GM19467 (cell line): ENCODE results near the gene BLACAT1.

ENCODE experiments used
- ATAC-seq: cut with Tn5 transposase; IDR thresholded peaks from one replicate; pipeline ENCODE4 v1.9.1; 2021; ENCODE audit warnings: mild to moderate bottlenecking, moderate library complexity; ENCODE audit not compliant: unreplicated experiment

BLACAT1 gene

DNA sequence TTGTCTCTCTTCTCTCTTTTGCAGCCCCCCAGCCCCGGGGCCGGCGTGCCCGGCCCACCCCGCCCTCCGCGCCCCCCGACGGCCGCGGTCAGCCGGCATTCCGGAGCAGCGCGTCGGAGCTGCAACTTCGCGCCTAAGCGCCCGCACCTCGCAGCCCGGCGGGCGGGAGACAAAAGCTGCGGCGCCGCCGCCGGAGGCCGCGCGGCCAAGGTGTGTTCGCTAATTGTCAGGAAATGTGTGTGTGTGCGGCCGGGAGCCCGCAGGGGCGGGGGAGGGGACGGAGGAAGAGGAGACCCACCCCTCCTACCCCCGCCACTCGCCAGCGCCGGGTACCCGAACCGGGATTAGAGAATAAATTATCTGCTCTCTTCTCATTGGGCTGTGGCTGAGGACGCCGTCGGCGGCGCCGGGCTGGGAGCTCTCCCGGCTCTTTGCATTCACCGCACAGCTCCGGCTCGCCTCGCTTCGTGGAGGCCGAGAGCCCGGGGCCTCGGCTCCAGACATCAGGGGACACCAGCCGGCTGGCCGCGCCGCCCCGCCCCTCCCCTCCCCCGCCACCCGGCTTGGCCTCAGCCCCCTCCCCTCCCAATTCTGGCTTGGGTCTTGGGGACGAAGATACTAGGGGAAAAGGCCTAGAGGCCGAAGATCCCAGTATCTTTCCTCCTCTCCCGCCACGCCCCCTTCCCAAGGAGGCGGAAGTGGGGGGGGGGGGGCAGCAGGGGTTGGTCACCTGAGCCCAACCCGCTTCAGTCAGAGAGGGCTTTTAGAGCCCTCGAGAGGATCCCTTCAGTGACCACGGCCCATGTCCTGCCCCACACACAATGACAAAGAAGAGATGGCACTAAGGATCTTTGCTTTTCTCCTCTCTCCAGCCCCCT is 1.3 kb upstream of the BLACAT1 start:
- no peak for ATAC-seq

DNA sequence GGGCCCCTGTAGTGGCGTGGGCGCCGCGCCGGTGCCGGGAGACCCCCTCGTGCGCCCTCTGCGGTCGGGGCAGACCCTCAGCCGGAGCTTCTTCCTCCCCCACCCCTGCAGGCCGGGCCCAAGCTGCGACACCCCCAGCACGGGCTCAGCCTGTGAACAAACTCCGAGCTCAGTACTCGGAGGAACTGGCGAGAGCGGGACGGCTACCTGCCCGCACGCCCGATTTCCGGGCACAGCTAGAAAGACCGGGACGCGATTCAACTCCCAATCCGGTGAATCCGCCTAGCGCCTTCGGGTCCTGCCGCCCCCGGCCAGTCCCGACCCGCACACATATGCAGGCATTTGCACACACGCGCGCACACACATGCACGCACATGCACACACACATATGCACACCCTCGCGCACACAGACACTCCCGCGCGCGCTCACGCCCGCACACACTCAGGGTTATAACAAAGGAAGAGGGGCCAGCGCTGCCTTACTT is 580 bp upstream of the BLACAT1 start:
- ATAC-seq = no peak

DNA sequence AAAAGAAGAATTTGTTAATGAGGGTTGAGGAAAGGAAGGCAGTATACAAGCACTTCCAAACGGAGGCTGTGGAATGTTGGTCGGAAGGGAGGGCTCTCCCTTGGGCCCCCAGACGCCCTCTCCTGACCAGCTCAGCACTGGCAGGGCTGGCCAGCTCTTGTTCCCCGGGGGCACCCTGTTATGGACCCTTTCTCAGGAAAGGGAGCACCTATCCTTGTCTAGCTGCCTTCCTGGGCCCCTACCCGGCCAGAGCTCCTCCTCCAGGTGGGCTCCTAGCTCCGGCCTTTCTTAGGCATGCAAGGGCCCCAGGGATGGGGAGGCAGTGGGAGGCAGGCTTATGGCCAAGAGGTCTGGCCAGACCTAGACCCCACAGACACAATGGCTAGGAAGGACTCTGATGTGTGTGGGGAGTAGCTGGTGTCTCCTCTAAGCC is 926 bp downstream of the BLACAT1 start:
- no peak for ATAC-seq

DNA sequence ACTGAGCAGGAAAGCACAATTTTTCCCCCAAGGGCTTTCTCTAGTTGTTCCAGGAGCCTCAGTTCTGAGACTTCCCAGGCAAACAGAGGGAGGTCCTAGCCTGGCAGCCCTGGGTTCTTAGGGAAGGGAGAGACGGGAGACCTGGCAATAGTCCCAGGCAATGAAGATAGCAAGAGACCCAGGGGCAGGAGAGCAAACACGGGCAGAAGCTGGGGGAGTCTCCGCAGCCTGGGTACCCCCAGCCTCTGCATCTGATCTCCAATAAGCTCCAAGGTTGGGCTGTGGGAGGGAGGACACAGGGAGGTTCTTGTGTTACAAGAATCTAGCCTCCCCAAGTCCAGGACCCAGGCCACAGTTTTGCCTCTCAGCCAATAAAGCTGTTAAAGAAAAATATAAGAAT is 2.4 kb downstream of the BLACAT1 start:
- no peak for ATAC-seq

DNA sequence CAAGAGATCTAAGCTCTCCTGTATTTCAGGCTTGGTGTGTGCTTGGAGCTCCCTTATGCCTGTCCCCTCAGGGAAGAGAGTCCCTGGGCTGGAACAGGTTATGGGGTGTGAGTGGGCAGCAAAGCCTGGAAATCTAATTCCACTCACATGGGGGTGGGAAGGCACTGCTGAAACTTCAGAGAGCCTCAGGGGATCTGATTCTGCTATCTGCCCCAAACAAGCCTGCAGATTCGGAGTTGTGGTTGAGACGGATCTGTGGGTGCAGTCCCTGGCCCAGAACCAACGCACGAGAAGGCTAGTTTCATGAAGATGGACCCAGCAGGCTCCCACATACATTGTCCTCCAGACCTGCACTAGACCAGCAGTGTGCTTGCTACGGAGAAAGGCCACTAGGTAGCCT is 2.9 kb downstream of the BLACAT1 start:
- no peak for ATAC-seq

DNA sequence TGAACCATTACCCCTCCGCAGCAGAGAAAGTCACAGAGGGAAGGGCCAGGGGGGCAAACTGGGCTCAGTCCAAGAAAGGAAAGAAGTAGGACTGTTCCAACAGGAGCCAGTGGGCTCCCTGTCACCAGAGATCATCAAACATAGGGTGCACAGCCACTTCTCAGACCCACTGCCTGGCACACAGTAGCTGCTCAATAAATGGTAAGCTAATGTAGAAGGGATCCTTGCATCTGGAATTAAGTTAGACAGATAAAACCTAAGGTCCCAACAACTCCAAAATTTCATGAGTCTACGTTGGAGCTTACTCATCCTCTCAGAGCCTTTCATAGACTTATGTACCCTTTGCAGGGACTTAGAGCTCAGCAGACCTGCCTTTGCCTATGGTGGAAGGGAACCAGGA is 3.5 kb downstream of the BLACAT1 start:
- ATAC-seq = no peak

DNA sequence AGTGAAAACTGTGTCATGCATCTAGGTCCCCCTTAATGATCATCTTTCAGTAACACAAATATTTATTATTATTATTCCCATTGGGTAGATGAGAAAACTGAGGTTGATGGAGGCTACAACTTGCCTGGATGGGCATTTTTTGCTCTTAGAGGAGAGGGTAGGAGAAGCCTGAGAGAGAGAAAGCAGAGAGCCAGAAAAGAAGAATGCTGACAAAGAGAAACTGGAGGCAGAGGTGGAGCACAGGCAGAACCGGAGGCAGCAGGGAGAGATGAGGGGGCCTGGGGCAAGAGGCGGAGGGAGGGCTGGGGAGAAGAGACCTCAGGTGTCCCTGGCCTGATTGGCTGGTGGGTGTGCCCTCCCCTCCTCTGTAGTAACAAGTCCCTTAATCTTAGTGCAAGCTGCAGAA is 4.1 kb downstream of the BLACAT1 start:
- no peak for ATAC-seq

DNA sequence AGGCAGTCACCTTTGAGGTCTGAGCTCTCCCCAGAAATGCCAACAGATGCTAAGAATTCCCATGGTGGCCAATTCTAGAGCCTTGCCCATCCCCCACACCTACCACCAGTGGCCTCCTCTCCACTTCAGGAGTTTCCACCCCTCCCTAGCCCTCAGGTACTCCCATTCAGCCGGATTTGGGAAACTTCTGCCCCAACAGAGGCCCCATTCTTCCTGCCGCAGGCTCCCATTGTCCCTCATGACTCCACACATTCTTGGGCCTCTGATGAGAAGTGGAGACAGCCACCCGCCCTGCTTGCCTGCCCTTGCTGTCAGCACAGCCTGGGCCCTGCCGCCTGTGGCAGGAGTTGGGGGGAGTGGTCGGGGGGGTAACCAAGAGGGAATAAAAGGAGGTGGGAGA is 4.6 kb downstream of the BLACAT1 start:
- ATAC-seq = no peak

DNA sequence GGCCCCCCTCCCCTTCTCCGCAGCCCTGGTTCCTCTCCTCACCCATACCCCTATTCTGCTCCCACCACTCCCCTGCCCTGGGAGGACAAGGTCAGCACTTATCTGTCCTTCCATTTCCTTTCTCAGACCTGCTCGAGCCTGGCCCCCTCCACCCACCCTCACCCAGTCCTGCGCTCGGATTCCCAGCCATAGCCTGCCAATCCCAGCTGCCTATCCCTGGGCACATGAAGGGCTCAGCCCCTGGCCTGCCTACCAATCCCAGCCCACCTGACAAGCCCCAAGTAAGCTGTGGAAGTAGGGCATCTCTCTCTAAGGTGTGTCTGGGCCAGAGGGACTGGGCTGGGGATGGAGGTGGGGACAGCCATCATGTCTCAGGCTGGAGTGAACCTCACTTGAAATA is 5.4 kb downstream of the BLACAT1 start:
- ATAC-seq = no peak

DNA sequence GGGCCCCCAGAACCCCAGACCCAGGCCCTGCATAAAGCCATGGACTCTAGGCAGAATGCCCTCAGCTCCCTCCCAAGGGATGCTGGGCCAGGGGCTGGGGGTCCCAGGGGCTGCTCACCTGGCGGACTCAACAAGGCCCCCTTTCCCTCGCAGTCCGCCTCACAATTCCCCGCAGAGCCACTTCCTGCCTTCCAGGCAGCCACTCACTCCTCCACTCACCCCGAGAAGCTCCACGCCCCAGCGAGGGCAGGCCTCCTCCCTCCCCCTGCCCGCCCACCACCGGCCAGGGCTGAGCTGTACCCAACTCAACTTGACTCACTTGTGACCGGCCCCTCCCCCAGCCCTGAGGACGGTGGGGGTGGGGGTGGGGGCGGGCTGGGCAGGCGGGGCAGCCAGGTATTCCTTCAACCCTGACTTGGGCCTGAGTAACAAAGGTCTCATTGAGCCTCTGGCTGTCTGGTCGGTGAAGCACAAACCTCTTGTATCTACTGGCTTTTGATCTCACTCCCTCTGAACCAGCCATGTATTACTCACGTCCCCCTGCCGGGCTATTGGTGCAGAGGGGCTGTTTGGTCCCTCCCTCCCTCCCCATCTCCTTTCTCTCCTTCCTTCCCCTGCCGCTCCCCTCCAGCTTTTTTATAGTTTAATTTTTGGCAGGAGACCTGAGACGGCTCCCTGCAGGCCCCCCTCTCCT is 5.9 kb downstream of the BLACAT1 start:
- ATAC-seq = no peak

DNA sequence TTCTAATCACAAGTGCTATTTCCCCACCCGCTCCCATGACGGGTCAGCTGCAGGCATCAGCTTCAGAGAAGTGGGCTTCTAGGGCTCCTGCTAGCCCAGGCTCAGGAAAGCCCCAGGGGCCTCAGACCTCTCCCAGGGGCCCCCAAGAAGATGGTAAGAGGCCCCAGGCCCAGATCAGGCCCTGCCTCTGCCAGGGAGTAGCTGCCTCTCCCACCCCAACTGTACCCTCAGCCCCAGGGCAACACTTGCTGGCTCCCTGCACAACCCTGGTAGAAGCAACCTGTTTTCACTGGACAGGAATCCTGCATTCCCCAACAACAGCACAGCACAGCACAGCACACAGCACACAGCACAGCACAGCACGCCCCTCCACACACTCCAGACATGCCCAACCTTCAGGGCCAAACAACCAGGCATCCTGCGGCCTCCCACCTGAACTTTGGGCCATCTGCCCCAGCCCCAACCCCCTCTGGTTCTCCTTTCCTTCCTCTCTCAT is 6.5 kb downstream of the BLACAT1 start:
- no peak for ATAC-seq

DNA sequence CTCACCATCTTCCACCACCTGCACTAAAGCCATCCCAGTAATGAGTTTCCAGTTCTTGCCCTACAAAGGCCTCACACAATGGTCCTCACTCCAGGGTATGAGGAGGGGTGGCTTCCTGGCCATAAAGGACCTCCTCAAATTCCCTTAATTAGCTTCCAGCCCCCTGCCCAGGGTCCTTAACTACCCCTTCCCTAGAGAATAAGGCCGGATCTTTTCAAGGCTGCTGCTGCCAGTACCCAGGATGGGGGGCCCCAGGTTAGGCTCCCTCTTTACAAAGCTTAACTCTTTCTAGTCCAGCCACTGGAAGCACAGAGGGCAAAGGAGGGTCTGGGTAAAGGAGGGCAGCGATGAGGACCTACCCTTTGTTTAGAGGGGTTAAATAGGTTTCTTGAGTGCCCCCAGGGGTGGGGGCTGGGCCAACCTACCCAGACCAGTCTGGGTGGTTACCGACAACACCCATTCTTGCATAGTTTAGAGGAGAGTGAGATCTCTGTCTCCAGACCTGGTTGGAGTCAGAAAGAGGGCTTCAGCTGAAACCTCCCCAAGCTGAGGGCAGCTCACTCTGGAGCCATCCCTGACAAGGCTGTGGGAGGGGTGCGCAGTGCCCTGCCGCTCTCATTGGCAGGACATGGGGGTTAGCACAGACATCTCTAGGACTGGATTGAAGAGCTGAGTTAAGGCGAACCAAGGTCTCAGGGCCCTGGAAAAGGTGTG is 7.1 kb downstream of the BLACAT1 start:
- no peak for ATAC-seq

DNA sequence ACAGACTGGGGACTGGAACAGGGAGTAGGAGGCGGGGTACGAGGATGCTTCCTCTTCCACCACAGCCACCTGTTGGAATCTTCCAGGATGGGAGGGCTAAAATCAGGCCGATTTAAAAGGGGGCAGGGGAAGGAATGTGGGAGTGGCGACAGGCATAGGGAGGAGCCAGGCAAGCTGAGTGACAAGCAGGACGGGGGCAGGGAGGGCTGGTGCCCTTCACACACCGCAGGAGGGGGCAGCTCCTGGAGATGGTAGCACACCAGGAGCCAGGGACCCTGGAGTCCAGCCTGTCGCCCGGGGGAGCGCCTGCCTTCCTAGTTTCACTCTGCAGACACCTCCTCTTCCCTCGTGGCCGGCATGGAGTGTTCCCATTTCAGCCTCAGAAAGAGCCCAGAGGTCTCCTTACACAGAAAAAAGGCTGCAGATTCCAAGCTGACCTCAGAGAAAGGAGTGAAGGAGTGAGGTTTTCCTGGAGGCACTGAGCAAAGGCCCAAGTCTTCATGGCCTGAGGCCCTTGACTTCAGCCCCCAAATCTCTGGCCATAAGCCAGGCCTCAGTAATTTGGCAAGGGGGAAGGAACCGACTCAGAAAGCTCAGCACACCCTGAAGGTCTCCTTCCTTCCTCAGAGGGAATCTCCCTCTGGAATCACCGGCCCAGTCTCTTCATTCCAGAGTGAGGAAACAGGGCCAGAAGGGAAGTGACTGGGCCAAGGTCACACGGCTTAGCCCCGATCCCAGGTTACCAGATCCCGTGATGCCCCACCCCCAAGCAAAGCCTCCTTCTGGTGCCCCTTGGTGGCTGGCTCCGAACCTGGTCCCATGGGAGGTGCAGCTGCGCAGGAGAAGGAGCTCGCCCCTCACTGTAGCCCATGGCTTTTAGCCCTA is 8.1 kb downstream of the BLACAT1 start:
- ATAC-seq = no peak

DNA sequence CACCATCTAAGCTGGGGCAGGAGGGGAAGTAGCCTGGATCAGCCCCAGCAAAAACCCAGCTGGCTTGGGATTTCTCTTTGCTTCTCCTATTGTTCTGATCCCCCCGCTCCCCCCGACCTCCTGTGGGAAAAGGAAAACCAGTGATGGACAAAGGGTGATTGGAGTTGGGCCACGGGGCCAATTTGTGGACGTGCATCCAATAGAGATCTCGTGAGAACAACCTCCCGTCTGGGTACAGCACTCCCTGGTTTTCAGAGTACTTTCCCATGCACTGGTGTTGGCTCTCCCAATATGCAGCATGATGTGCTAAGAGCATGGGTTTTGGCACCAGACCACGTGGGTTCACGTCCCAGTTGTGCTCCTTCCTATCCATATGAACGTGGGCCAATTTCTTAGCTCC is 9.0 kb downstream of the BLACAT1 start:
- no peak for ATAC-seq

DNA sequence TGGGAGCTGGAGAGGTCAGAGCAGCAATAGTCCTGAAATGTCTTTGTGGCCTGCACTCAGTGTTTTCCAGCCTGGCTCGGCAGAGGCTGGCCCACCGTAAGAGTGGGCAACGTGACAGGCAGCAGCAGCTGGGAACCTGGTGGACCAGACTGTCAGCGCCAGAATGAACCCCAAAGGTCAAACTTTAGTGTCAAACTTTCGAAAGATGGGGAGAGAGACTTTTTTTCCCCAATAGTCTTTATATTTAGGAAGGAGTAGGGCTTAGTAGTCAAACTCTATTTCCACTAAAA is 10.3 kb downstream of the BLACAT1 start:
- no peak for ATAC-seq

DNA sequence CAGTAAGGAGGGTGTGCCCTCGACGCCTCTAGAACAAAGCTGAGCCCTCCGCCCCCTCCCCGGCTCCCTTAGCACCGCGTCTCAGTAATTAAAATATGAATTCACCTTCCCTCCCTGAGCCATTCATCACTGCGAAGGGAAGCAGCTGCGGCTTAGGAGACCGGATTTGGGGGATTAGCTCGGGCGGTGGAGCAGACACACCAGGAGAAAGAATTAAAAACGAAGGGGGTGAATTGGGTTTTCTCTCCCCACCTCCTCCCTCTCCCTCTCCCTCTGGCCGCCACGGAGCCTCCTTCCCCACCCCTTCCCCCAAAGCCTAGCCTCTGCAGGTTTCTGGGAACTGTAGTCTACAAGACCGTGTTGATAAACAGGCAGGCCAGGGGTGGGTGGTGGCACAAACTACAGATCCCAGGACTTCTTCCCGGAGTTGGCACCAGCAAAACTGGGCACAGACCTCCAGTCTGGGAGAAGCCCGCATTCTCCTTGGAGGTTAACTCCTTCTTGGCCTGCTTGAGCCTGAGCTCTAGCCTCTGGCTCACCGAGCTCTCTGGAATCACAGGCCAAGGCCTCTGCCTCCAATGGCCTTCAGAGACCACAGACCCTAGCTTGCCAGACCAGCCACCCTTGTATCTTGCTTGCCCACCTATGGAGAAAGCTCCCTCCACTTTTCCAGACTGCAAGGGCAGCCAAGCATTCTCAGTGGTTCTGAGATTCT is 10.8 kb downstream of the BLACAT1 start:
- ATAC-seq = no peak

DNA sequence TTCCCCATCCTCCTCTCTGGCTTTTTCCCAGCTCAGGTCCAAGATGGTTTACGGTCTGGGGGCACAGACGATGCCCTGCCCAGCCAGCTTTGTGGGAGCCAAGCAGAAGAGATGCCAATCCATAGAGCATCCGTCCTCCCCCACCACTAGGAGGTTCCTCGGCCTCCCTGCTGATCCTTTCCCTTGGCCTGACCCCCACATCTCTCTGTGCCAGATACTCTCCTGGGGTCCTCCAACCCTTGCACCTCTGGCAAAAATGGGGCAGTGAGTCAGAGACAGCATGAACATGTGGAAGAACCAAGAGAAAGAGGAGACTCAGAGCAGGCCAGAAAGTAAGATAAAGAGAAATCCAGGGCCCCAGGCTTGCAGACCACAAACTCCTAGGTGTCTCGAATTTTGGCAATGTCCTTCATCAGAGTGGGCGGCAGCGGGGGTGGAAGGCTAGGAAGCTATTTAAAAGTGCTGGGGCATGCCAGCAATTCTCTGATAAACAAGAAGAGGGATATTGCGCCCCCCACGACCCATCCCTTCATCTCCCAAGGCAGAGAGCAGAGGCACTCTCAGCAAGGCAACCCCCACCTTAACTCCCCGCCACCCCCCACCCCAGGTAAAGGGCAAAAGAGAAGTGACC is 11.4 kb downstream of the BLACAT1 start:
- no peak for ATAC-seq

DNA sequence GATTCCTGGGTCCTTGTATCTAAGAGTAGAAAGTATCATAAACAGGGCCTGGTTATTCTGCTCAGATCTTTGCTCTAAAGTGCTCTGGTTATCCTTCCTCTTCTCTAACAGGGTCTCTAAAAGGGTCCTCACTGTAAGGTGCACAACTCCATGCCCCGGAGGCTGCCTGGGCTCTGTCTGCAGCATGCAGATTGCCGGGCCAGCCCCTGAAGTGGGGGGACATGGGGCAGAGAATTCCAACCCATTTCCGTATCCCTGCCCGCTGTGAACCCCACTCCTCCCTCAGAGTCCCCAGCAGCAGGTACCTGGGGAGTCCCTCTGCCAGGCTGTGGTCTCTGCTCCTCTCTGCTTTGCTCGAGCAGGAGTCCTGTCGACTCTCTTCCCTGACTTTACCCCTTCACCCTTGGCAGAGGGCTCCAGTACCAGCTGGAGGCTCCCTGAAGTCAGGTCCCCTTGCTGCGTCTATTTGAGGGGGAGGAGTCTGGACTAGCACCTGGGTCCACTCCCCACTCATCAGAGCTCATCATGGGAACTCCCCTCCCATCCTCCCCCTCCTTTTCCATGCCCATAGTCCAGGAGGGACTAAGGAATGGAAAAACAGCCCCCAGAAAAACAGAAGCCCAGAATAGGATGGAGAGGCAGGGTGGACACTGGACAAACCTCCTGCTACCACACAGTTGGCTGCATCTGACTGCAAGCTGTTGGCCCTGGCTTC is 12.1 kb downstream of the BLACAT1 start:
- ATAC-seq = no peak
